GM12878 (cell line): ENCODE measurements around the gene GOLGA6A.
"Not testable (repeated sequence)": the region's sequence is repeated elsewhere in the genome, so short reads cannot be mapped to it uniquely, and the experiment has no call there.

Experiments
- ATF3 ChIP-seq: IDR thresholded peaks from 2 replicates; pipeline ENCODE4 v1.6.1; 2011; ENCODE audit warnings: low read depth, mild to moderate bottlenecking, low read length, moderate library complexity, borderline replicate concordance; ENCODE audit errors: extremely low read depth
- ATF7 ChIP-seq: fragments of 450-650 bp; IDR thresholded peaks from 2 replicates; pipeline ENCODE4 v1.6.1; 2016; ENCODE audit warnings: low read depth, mild to moderate bottlenecking
- CREB1 ChIP-seq: IDR thresholded peaks from 2 replicates; pipeline ENCODE4 v1.6.1; 2012; ENCODE audit warnings: low read depth, mild to moderate bottlenecking, inconsistent platforms
- CREM ChIP-seq: IDR thresholded peaks from 2 replicates; pipeline ENCODE4 v1.6.1; 2014; ENCODE audit warnings: antibody characterized with exemption, low read depth
- EP300 ChIP-seq, 2 experiments: fragments of 150-350 bp in 1 of 2; IDR thresholded peaks; 2 replicates each; pipeline ENCODE4 v1.6.1; 2011 to 2012; ENCODE audit warnings: low read depth in 2 of 2, low read length in 2 of 2, borderline replicate concordance in 1 of 2, improper control_type of control experiment in 1 of 2, inconsistent platforms in 1 of 2; ENCODE audit not compliant: control insufficient read depth in 1 of 2
- JUND ChIP-seq: IDR thresholded peaks from 2 replicates; pipeline ENCODE4 v1.6.1; 2012; ENCODE audit warnings: low read depth, mild to moderate bottlenecking, low read length, improper control_type of control experiment, moderate library complexity
- NRF1 ChIP-seq: conservative IDR thresholded peaks from 2 replicates; pipeline ENCODE4 v1.6.1; 2011; ENCODE audit warnings: mild to moderate bottlenecking, low read depth, low read length, improper control_type of control experiment
- SRF ChIP-seq, 2 experiments: IDR thresholded peaks; 2 replicates each; pipeline ENCODE4 v1.6.1; 2011; ENCODE audit warnings: low read depth in 2 of 2, low read length in 2 of 2, mild to moderate bottlenecking in 1 of 2, moderate library complexity in 1 of 2
- TCF12 ChIP-seq: IDR thresholded peaks from 2 replicates; pipeline ENCODE4 v1.6.1; 2011; ENCODE audit warnings: low read depth, mild to moderate bottlenecking, low read length
- YY1 ChIP-seq: IDR thresholded peaks from 2 replicates; pipeline ENCODE4 v1.6.1; 2011; ENCODE audit warnings: low read depth, mild to moderate bottlenecking, low read length
- ZNF622 ChIP-seq: fragments of 450-650 bp; IDR thresholded peaks from 2 replicates; pipeline ENCODE4 v1.6.1; 2017; ENCODE audit warnings: mild to moderate bottlenecking, inconsistent platforms
- TF ChIP-seq, protein P1 (sequence below), 3 experiments: IDR thresholded peaks in 2 of 3; conservative IDR thresholded peaks in 1 of 3; 2 replicates each; pipeline ENCODE4 v1.5.1; 2011; ENCODE audit warnings: low read depth in 3 of 3, low read length in 3 of 3, mild to moderate bottlenecking in 3 of 3, control low read depth in 2 of 3, moderate library complexity in 2 of 3, inconsistent platforms in 1 of 3, mixed read lengths in 1 of 3; ENCODE audit not compliant: control insufficient read depth in 2 of 3, insufficient read depth in 1 of 3; ENCODE audit errors: extremely low read depth in 1 of 3
- TF ChIP-seq, protein P2 (sequence below): fragments of 450-650 bp; formaldehyde crosslinking; IDR thresholded peaks from 2 replicates; pipeline ENCODE4 v1.5.0; 2022; ENCODE audit warnings: mild to moderate bottlenecking, missing genetic modification characterization
- TF ChIP-seq, protein P3 (sequence below): IDR thresholded peaks from 2 replicates; pipeline ENCODE4 v1.6.1; 2012; ENCODE audit warnings: low read depth, low read length, improper control_type of control experiment

DNA sequence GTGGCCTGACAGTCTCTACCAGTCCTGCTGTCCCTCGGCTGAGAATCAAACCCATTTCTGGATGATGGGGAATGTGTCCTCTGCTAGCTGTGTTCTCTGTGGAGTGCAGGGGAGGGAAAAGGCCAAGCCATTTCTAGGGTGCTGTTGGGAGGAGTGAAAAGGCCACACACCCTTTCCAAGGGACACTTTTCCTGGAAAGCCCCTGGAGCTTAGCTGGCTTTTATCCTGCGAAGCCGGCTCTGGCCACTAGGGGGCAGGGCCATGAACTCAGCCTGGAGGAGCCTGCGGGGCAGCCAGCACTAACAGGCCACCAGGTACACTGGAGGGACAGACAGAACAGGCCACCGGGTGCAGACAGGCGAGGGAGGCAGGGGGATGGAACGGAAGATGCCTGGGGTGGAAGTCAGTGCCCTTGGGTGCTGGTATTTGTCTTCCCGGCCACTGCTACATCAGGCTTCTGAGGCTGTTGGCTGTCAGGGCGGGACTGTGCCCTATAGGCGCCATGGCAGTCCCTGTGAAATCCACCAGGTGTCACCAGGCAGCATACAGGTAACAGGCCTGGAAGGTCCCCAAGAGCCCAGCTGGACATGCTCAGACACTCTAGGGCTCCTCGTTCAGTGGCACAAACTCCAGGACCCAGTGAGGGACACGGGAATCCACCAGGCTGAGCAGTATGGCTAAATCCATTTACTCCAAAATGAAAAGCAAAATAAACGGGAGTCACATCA, 16.5 kb downstream of the GOLGA6A start:
- not testable (repeated sequence) for TF ChIP-seq ATF3; CREM; YY1; SRF (IDR thresholded peaks at IDR 0.05; ENCODE audit: low read depth in 2 of 2, low read length in 2 of 2); TCF12; EP300 (IDR thresholded peaks at IDR 0.05; ENCODE audit: borderline replicate concordance in 1 of 2, control insufficient read depth in 1 of 2, low read depth in 2 of 2, low read length in 2 of 2); ATF7; NRF1; CREB1; JUND; ZNF622
- TF ChIP-seq, protein P1, sequence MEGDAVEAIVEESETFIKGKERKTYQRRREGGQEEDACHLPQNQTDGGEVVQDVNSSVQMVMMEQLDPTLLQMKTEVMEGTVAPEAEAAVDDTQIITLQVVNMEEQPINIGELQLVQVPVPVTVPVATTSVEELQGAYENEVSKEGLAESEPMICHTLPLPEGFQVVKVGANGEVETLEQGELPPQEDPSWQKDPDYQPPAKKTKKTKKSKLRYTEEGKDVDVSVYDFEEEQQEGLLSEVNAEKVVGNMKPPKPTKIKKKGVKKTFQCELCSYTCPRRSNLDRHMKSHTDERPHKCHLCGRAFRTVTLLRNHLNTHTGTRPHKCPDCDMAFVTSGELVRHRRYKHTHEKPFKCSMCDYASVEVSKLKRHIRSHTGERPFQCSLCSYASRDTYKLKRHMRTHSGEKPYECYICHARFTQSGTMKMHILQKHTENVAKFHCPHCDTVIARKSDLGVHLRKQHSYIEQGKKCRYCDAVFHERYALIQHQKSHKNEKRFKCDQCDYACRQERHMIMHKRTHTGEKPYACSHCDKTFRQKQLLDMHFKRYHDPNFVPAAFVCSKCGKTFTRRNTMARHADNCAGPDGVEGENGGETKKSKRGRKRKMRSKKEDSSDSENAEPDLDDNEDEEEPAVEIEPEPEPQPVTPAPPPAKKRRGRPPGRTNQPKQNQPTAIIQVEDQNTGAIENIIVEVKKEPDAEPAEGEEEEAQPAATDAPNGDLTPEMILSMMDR (IDR thresholded peaks at IDR 0.05 in 2 of 3, conservative IDR thresholded peaks at IDR 0.05 in 1 of 3; ENCODE audit: control insufficient read depth in 2 of 3, extremely low read depth in 1 of 3, insufficient read depth in 1 of 3, low read depth in 3 of 3, low read length in 3 of 3) = peak in 2 of 3 experiments; percentile 28 to 33; a peak in 3 of 6 replicates
- TF ChIP-seq, protein P2, sequence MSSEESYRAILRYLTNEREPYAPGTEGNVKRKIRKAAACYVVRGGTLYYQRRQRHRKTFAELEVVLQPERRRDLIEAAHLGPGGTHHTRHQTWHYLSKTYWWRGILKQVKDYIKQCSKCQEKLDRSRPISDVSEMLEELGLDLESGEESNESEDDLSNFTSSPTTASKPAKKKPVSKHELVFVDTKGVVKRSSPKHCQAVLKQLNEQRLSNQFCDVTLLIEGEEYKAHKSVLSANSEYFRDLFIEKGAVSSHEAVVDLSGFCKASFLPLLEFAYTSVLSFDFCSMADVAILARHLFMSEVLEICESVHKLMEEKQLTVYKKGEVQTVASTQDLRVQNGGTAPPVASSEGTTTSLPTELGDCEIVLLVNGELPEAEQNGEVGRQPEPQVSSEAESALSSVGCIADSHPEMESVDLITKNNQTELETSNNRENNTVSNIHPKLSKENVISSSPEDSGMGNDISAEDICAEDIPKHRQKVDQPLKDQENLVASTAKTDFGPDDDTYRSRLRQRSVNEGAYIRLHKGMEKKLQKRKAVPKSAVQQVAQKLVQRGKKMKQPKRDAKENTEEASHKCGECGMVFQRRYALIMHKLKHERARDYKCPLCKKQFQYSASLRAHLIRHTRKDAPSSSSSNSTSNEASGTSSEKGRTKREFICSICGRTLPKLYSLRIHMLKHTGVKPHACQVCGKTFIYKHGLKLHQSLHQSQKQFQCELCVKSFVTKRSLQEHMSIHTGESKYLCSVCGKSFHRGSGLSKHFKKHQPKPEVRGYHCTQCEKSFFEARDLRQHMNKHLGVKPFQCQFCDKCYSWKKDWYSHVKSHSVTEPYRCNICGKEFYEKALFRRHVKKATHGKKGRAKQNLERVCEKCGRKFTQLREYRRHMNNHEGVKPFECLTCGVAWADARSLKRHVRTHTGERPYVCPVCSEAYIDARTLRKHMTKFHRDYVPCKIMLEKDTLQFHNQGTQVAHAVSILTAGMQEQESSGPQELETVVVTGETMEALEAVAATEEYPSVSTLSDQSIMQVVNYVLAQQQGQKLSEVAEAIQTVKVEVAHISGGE (CRISPR knock-in tag) = not testable (repeated sequence)
- TF ChIP-seq, protein P3, sequence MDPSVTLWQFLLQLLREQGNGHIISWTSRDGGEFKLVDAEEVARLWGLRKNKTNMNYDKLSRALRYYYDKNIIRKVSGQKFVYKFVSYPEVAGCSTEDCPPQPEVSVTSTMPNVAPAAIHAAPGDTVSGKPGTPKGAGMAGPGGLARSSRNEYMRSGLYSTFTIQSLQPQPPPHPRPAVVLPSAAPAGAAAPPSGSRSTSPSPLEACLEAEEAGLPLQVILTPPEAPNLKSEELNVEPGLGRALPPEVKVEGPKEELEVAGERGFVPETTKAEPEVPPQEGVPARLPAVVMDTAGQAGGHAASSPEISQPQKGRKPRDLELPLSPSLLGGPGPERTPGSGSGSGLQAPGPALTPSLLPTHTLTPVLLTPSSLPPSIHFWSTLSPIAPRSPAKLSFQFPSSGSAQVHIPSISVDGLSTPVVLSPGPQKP = not testable (repeated sequence)
